Fibroblast of lung (primary cell): Measurements from ENCODE around the gene SYT13.

Experiments used
- CTCF ChIP-seq, 2 donors: IDR thresholded peaks in 1 of 2; conservative IDR thresholded peaks in 1 of 2; 1 replicate in 1 of 2; 2 replicates in 1 of 2; pipeline ENCODE4 v1.5.1; 2011 to 2012; ENCODE audit warnings: low read length in 2 of 2, control low read depth in 1 of 2, inconsistent platforms in 1 of 2, low read depth in 1 of 2, mild to moderate bottlenecking in 1 of 2
- EZH2 ChIP-seq: IDR thresholded peaks from 2 replicates; pipeline ENCODE4 v1.5.1; 2012; ENCODE audit warnings: low read length, control low read depth, mild to moderate bottlenecking; ENCODE audit errors: missing control alignments

- TF ChIP-seq CTCF (conservative IDR thresholded peaks at IDR 0.05 in 1 of 2, IDR thresholded peaks at IDR 0.05 in 1 of 2; ENCODE audit: low read depth in 1 of 2, low read length in 2 of 2): no peak
- TF ChIP-seq EZH2: no peak
Measured at GRCh38 chr11:45321669-45322068, 35.5 kb upstream of the SYT13 start.
